Measurements from ENCODE around the gene RASGRP3. TPM values are rescaled to one million over a fixed set of nuclear protein-coding genes. Genes with fewer than 3 reads are reported as not detected.
"Not testable (repeated sequence)": the region's sequence is repeated elsewhere in the genome, so short reads cannot be mapped to it uniquely, and the experiment has no call there.

Gene RASGRP3
- total and polyA plus RNA-seq, 5 experiments from 2014 or later, result 0.68 to 3.7 (median 2.2) TPM

- H3K4me1 Mint-ChIP-seq, H3K4me3 Mint-ChIP-seq, H3K27ac Mint-ChIP-seq, POLR2A ChIA-PET, H3K36me3 Mint-ChIP-seq, H3K27me3 Mint-ChIP-seq, ATAC-seq, H3K9me3 Mint-ChIP-seq, DNase-seq: not testable (repeated sequence)
Measured at GRCh38 chr2:33462512-33462911, 13.9 kb upstream of the RASGRP3 start.

GRCh38 chr2:33467413-33467812, 9.0 kb upstream of the RASGRP3 start:
- peaks cover 0 to 3% (median 0%) of the 10 kb centered on the region in 5 donors for H3K27me3 Mint-ChIP-seq
- H3K4me1 Mint-ChIP-seq, result no peaks in the 10 kb centered on the region
- H3K9me3 Mint-ChIP-seq, result no peaks in the 10 kb centered on the region
- DNase-seq (no peak), ATAC-seq (no peak)
- no peak overlapping the region for H3K4me3 Mint-ChIP-seq
- POLR2A ChIA-PET, result no interaction called here
- H3K27ac Mint-ChIP-seq, result no peak overlapping the region
- no peaks in the 10 kb centered on the region for H3K36me3 Mint-ChIP-seq

GRCh38 chr2:33469238-33469637, 7.2 kb upstream of the RASGRP3 start:
- no peaks in the 10 kb centered on the region for H3K9me3 Mint-ChIP-seq
- no peak overlapping the region for H3K27ac Mint-ChIP-seq
- DNase-seq (no peak), ATAC-seq (no peak)
- POLR2A ChIA-PET, result no interaction called here
- H3K27me3 Mint-ChIP-seq, result peaks cover 0 to 3% (median 0%) of the 10 kb centered on the region in 5 donors
- peaks cover 0 to 2% (median 0%) of the 10 kb centered on the region in 4 donors for H3K4me1 Mint-ChIP-seq
- no peaks in the 10 kb centered on the region for H3K36me3 Mint-ChIP-seq
- no peak overlapping the region for H3K4me3 Mint-ChIP-seq

- DNase-seq, result peak in 9 of 10 donors; percentile 53 to 88 (median 78)
- H3K9me3 Mint-ChIP-seq, result no peaks in the 10 kb centered on the region
- H3K27me3 Mint-ChIP-seq, result peaks cover 0 to 3% (median 0%) of the 10 kb centered on the region in 5 donors
- peak; percentile 78 to 81 for ATAC-seq
- peaks cover 19 to 45% (median 25%) of the 10 kb centered on the region in 4 donors for H3K4me1 Mint-ChIP-seq
- peak overlapping the region; percentile 88 to 99 (median 96) for H3K4me3 Mint-ChIP-seq
- POLR2A ChIA-PET, result interaction anchor here (1.7 to 1.9 kb wide), 2 partner anchors 108 to 123 kb away, joined by 10 to 19 read pairs; partner anchors contain the start of gene FAM98A
- peak overlapping the region; percentile 96 to 100 (median 98) for H3K27ac Mint-ChIP-seq
- no peaks in the 10 kb centered on the region for H3K36me3 Mint-ChIP-seq
Measured at GRCh38 chr2:33475224-33476130, 972 bp upstream of the RASGRP3 start.

GRCh38 chr2:33476793-33477190, 343 bp downstream of the RASGRP3 start:
- POLR2A ChIA-PET, result interaction anchor here (1.7 to 1.9 kb wide), 2 partner anchors 106 to 122 kb away, joined by 10 to 19 read pairs; partner anchors contain the start of gene FAM98A
- Mint-ChIP-seq H3K27ac (peak overlapping the region; percentile 96 to 100 (median 98)), H3K4me1 (peaks cover 22 to 49% (median 26%) of the 10 kb centered on the region in 4 donors), H3K27me3 (peaks cover 0 to 7% (median 0%) of the 10 kb centered on the region in 5 donors), H3K9me3 (no peaks in the 10 kb centered on the region), H3K4me3 (peak overlapping the region; percentile 88 to 99 (median 96)), H3K36me3 (no peaks in the 10 kb centered on the region)
- DNase-seq (no peak), ATAC-seq (no peak)

- Mint-ChIP-seq H3K9me3 (no peaks in the 10 kb centered on the region), H3K4me3 (peak overlapping the region; percentile 73 to 99 (median 96)), H3K36me3 (peaks cover 0 to 4% (median 3%) of the 10 kb centered on the region in 3 donors), H3K4me1 (peaks cover 20 to 49% (median 26%) of the 10 kb centered on the region in 4 donors), H3K27me3 (peaks cover 0 to 3% (median 0%) of the 10 kb centered on the region in 5 donors), H3K27ac (peak overlapping the region; percentile 38 to 100 (median 98))
- POLR2A ChIA-PET, result no interaction called here
- DNase-seq, result peak in 2 of 10 donors; percentile 6 to 11
- no peak for ATAC-seq
Measured at GRCh38 chr2:33477473-33478468, 1.3 kb downstream of the RASGRP3 start.

DNA sequence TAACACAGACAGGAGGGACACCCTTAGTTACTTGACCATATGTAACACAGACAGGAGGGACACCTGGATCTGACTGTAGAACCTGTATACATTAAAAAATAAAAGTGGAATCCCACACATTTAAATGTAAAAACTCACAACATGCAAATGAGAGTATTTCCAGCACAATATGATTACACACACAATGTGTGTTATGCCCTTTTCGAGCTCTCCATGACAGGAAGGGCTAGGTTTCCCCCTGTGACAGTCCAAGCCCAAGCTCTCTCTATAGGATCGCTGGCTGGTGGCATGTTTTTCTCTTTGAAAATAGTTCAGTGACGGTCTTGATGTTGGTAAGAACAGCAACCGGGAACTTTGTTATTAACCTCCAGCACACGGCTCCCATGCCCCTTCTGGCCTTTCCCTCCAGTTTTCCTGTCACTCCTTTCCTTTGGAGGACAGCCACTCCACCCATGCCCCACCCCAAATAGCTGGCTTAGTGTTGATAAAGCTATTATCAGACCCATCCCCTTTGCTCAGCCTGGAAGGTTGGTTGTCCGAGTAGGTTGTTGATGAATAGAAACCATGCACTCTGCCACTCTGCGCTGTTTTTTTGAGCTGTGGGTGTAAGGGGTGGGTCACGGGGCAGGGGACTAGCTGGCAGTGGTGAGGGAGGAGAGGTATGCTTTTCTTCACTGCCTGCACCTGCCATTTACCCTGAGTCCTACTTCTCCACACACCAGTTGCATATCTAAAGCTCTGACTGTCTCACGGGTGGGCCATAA, 2.7 kb downstream of the RASGRP3 start:
- POLR2A ChIA-PET, result no interaction called here
- Mint-ChIP-seq H3K9me3 (no peaks in the 10 kb centered on the region), H3K27me3 (peaks cover 0 to 3% (median 0%) of the 10 kb centered on the region in 5 donors), H3K36me3 (peaks cover 0 to 4% (median 3%) of the 10 kb centered on the region in 3 donors), H3K27ac (peak overlapping the region in 4 of 10 donors; percentile 31 to 58 (median 38)), H3K4me3 (peak overlapping the region in 2 of 10 donors; percentile 15 to 52), H3K4me1 (peaks cover 19 to 52% (median 26%) of the 10 kb centered on the region in 4 donors)
- ATAC-seq (no peak), DNase-seq (no peak)

- DNase-seq (no peak), ATAC-seq (no peak)
- peaks cover 0 to 3% (median 0%) of the 10 kb centered on the region in 5 donors for H3K27me3 Mint-ChIP-seq
- no peak overlapping the region for H3K4me3 Mint-ChIP-seq
- H3K36me3 Mint-ChIP-seq, result peaks cover 0 to 8% (median 8%) of the 10 kb centered on the region in 3 donors
- H3K27ac Mint-ChIP-seq, result no peak overlapping the region
- H3K9me3 Mint-ChIP-seq, result peaks cover 0 to 15% (median 3%) of the 10 kb centered on the region in 9 donors
- POLR2A ChIA-PET, result no interaction called here
- H3K4me1 Mint-ChIP-seq, result peaks cover 5 to 40% (median 7%) of the 10 kb centered on the region in 4 donors
Measured at GRCh38 chr2:33482518-33482917, 6.1 kb downstream of the RASGRP3 start.

- peaks cover 0 to 3% (median 0%) of the 10 kb centered on the region in 5 donors for H3K27me3 Mint-ChIP-seq
- H3K4me1 Mint-ChIP-seq, result peaks cover 0 to 36% (median 2%) of the 10 kb centered on the region in 4 donors
- no peak for DNase-seq
- ATAC-seq, result no peak
- peak overlapping the region in 1 of 10 donors; percentile 25 for H3K4me3 Mint-ChIP-seq
- POLR2A ChIA-PET, result no interaction called here
- H3K36me3 Mint-ChIP-seq, result peaks cover 0 to 8% (median 8%) of the 10 kb centered on the region in 3 donors
- H3K27ac Mint-ChIP-seq, result peak overlapping the region in 2 of 10 donors; percentile 11 to 61
- H3K9me3 Mint-ChIP-seq, result peaks cover 0 to 15% (median 3%) of the 10 kb centered on the region in 9 donors
Measured at GRCh38 chr2:33484042-33484621, 7.7 kb downstream of the RASGRP3 start.

DNA sequence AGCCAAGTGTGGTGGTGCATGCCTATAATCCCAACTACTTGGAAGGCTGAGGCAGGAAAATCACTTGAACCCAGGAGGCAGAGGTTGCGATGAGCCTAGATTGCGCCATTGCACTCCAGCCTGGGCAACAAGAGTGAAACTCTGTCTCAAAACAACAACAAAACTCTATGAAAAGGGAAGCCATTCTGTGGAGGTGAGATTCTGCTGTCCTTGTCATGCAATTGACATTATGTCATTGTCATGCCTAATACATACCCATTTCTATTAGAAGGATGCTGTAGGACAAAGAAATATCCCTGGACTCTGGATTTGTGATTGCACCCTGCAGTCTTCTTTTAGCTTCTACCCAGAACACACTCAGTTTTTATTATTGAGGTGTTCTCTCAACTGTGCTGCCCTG, 8.6 kb downstream of the RASGRP3 start:
- H3K4me1 Mint-ChIP-seq, result peaks cover 0 to 38% (median 2%) of the 10 kb centered on the region in 4 donors
- no peak for ATAC-seq
- peaks cover 0 to 15% (median 3%) of the 10 kb centered on the region in 9 donors for H3K9me3 Mint-ChIP-seq
- DNase-seq, result no peak
- peaks cover 0 to 8% (median 8%) of the 10 kb centered on the region in 3 donors for H3K36me3 Mint-ChIP-seq
- POLR2A ChIA-PET, result no interaction called here
- peaks cover 0 to 3% (median 0%) of the 10 kb centered on the region in 5 donors for H3K27me3 Mint-ChIP-seq
- no peak overlapping the region for H3K4me3 Mint-ChIP-seq
- H3K27ac Mint-ChIP-seq, result peak overlapping the region in 1 of 10 donors; percentile 61

GRCh38 chr2:33486544-33486943, 10.1 kb downstream of the RASGRP3 start:
- Mint-ChIP-seq H3K27ac (no peak overlapping the region), H3K9me3 (peaks cover 0 to 15% (median 3%) of the 10 kb centered on the region in 9 donors), H3K4me1 (peaks cover 0 to 43% (median 0%) of the 10 kb centered on the region in 4 donors), H3K27me3 (no peaks in the 10 kb centered on the region), H3K4me3 (no peak overlapping the region), H3K36me3 (peaks cover 0 to 8% (median 8%) of the 10 kb centered on the region in 3 donors)
- ATAC-seq, result no peak
- DNase-seq, result no peak
- POLR2A ChIA-PET, result no interaction called here

Data from naive thymus-derived CD8-positive, alpha-beta T cell (primary cell).